ENCODE measurements around the gene ABL1.

ABL1 gene

DNA sequence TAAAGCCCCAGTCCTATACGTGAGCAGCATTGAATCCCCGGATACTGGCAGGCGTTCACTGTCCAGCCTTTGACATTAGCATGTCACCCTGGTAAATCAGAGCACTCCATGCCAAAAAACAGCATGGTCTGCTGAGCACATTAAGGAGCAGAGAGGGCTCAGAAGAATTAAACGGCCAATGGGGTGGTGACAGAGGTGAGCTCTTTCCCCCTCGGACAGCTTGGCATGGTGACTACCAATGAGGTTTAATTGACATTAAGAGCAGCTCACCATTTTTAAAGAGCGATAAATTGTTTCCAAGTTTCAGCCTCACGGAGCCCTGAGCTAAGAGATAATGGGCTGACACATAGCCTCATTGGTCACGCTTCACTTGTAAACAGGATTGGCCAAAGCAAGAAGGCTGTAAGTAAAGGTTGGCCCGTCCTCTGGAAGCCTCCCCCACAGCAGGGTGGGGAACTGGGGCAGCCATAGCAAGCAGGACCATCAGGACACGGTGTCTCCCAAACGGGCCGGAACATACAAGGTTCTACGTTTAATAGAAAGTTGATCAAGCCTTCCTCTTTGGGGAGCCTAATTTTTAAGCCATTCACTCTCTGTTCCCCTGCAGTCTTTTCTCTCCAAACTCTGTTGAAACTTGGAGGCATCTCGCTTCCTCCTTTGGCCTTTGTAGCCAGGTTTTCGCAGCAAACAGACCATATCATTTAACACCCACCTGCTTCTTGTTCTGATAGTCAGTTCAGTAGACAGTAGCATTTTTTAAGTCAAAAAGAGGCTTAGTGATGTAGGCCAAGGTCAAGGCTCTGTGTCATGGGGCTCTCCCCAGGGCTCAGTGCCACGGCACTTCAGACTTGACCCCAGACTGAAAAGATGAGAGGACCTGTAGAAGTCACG, 35.7 kb downstream of the ABL1 start:
- no peak for DNase-seq (ENCODE audit: extremely low read depth in 1 of 2, low read depth in 1 of 2)

DNA sequence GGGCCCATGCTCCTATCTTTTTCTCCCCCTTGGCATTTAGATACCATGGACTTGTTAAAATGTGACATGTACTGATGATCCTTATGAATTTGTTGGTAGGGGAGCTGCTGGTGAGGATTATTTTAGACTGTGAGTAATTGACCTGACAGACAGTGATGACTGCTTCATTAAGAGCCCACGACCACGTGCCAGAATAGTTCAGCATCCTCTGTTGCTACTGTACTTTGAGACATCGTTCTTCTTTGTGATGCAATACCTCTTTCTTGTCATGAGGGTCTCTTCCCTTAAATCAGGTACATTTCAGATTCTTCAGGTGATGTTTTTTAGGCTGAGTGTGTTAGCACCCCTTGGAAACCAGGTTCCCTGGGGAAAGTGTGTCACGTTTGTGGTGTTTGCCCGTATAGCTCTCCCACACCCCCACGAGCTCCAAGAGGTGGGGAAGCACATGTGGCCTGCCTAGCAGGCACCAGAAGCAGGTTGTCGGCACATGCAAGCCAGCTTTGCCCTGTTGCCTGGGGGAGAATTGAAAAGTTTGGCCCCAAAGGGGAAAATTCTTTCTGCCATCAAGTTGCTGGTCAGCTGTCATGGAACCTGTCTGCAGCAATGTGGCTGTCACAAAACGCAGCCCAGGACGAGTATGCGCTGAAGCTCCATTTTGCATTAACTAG, 36.5 kb downstream of the ABL1 start:
- no peak for DNase-seq (ENCODE audit: extremely low read depth in 1 of 2, low read depth in 1 of 2)

DNA sequence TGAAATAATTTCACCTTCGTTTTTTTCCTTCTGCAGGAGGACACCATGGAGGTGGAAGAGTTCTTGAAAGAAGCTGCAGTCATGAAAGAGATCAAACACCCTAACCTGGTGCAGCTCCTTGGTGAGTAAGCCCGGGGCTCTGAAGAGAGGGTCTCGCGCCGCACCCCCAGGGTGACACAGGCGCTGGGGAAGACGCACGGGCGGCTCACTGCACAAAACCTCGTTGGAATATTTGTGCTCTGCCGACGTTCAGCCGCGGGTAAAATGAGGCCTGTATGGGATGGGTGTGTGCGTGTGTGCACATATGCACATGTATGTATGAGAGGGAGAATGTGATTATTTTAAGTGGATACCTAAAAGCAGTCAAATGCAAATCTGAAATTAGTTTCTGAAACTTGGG, 37.0 kb downstream of the ABL1 start:
- no peak for DNase-seq (ENCODE audit: extremely low read depth in 1 of 2, low read depth in 1 of 2)

DNA sequence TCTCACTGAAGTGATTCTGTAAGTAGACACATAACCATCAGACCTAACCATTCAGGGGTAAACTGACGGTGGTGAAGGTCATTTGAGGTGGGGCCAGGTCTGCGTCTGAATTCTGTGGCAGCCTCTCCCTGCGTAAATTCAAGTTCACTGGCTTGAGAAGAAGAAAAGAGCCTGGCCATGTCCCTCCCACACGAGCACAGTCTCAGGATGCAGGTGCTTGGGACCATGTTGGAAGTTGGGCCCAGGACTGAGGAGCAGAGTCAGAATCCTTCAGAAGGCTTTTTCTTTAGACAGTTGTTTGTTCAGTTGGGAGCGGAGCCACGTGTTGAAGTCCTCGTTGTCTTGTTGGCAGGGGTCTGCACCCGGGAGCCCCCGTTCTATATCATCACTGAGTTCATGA, 37.5 kb downstream of the ABL1 start:
- DNase-seq (ENCODE audit: extremely low read depth in 1 of 2, low read depth in 1 of 2), result no peak

DNA sequence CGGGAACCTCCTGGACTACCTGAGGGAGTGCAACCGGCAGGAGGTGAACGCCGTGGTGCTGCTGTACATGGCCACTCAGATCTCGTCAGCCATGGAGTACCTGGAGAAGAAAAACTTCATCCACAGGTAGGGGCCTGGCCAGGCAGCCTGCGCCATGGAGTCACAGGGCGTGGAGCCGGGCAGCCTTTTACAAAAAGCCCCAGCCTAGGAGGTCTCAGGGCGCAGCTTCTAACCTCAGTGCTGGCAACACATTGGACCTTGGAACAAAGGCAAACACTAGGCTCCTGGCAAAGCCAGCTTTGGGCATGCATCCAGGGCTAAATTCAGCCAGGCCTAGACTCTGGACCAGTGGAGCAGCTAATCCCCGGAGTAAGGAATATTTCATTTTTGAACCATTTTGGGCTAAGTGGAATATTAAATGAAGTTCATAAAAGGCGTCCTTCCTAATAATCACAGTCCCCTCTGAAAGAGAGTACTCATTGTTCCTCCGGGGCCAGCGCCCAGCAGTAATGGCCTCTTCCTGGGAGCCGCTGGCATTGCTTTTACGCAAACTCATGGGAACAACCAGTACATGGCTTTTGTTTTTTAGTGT, 38.0 kb downstream of the ABL1 start:
- DNase-seq (ENCODE audit: extremely low read depth in 1 of 2, low read depth in 1 of 2), result no peak

DNA sequence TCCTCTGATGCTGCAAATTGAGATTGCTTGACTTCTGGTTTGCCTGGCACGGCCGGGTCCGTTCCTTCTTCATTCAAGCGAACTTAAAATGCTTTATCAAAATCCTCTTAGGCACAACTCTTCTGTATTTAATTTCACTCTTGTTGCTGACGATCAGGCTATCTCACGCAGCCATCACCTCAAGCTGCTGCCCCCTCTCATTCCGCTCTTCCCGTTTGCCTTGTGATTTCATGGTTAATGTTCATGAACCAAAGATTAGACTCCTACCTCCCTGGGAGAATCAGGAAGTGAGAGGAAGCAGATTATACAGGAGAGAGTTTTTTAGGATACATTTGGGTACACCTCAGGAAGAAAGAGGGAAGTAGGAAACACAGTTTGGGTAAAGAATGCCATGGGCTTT, 38.9 kb downstream of the ABL1 start:
- no peak for DNase-seq (ENCODE audit: extremely low read depth in 1 of 2, low read depth in 1 of 2)

DNA sequence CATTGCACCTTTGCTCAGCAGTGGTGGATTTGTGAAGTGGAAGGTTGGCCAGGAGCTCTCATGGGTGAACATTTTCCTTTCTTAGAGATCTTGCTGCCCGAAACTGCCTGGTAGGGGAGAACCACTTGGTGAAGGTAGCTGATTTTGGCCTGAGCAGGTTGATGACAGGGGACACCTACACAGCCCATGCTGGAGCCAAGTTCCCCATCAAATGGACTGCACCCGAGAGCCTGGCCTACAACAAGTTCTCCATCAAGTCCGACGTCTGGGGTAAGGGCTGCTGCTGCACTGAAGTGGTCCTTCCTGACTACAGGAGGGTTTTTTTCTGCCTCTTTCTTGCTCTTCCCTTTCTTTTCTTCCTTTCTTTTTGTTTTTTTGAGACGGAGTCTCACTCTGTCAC, 39.7 kb downstream of the ABL1 start:
- DNase-seq (ENCODE audit: extremely low read depth in 1 of 2, low read depth in 1 of 2), result no peak

DNA sequence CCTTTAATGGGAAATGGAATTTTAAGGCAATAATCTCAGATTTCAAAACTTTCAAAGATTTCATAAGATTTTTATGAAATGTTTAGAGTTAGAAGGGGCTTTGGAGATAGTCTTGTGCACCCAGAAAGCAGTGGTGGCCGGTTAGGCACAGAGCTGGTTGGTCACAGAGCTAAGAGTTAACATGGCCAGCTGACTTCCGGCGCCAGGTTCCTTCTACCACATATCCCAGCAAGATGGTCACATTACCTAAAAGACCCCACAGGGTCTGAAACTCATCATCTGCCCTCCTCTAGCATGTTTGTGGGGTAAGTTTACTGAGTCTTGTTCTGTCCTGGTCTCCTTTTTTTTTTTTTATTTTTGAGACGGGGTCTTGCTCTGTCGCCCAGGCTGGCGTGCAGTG, 42.2 kb downstream of the ABL1 start:
- DNase-seq (ENCODE audit: extremely low read depth in 1 of 2, low read depth in 1 of 2), result no peak

DNA sequence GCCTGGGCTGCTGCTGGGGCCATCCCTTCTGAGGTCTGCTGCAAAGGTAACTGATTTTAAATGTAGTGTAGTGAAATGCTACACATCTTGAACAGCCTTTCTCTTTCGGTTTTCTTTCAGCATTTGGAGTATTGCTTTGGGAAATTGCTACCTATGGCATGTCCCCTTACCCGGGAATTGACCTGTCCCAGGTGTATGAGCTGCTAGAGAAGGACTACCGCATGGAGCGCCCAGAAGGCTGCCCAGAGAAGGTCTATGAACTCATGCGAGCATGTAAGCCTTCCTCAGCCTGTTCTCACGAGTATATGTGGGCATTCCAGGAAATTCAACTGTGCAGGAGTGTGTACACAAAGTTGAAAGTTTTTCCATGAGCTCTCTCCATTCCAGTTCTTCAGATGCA, 43.2 kb downstream of the ABL1 start:
- no peak for DNase-seq (ENCODE audit: extremely low read depth in 1 of 2, low read depth in 1 of 2)

DNA sequence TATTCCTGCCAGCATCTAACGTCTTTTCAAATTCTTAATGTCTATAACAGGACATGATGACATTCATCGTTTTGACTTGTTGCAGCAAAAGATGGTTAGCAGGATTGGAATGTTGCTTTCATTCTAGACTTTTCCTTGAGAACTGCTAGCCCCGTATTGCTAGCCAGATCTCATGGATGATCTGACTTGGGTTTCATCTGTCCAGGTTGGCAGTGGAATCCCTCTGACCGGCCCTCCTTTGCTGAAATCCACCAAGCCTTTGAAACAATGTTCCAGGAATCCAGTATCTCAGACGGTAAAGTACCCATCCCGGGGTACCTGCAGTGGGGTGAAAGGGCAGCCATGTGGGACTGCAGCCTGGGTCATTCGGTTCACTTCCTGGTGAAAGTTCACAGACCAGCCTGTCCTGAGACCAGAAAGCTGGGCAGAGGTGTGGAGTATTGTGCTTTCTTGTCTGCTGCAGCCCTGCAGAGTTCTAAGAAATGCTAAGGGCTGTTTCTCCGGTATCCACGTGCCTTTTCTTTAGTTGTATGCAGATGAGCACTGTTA, 44.9 kb downstream of the ABL1 start:
- DNase-seq (ENCODE audit: extremely low read depth in 1 of 2, low read depth in 1 of 2), result no peak

DNA sequence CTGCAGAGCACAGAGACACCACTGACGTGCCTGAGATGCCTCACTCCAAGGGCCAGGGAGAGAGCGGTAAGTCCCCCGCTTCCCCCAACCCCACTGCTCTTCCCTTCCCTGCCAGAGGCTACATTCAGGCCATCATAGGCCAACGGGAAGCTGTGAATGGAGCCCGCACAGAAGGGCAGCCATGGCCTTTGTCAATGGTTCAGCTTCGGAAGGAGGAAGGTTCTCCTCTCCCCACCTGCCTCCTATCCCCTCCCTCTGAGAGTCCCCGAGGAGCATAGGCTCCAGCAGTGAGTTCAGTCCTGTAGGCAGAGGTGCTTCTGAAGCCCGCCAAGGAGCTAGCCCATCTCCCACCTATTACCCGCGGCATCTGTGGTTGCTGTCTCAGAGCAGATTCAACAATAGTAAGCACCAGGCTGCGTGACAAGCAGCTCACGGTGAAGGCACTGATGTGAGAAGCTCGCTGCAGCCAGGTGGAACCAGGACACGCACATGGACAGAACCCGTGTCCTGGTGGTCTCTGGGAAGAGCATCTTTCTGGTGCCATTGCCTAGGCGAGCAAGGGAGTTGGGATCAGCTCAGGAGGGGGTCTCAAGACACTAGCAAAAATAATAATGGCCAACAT, 45.7 kb downstream of the ABL1 start:
- DNase-seq (ENCODE audit: extremely low read depth in 1 of 2, low read depth in 1 of 2), result no peak

DNA sequence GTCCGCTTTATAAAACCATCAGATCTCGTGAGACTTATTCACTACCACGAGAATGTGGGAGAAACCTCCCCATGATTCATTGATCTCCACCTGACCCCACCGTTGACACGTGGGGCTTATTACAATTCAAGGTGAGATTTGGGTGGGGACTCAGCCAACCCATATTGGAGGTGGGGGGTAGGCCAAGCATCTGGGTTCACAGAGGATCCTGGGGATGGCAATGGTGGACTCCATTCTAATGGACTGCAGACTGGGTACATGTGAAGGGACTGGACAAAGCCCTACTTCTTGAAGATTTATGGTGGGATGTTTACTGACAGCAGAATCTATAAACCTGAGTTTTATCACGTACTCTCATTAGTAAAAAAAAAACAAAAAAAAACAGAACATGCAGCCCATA, 46.5 kb downstream of the ABL1 start:
- DNase-seq (ENCODE audit: extremely low read depth in 1 of 2, low read depth in 1 of 2), result no peak

DNA sequence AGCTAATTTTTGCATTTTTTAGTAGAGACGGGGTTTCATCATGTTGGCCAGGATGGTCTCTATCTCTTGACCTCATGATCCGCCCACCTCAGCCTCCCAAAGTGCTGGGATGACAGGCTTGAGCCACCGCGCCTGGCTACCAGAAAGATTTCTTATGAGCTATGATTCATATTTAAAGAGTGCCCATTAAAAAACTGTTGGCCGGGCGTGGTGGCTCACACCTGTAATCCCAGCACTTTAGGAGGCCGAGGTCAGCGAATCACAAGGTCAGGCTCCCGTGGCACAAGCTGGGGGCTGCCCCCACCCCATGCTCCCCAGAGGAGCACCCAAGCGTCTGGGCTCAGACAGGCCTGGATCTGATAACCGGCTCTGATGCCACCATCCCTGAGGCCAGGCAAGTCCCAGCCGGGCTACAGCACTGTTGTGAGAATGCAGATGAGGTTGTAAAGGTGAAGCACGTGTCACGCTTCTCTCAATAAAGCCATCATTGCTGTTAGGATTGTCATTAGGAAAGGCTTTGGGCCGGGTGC, 47.7 kb downstream of the ABL1 start:
- DNase-seq (ENCODE audit: extremely low read depth in 1 of 2, low read depth in 1 of 2), result no peak

DNA sequence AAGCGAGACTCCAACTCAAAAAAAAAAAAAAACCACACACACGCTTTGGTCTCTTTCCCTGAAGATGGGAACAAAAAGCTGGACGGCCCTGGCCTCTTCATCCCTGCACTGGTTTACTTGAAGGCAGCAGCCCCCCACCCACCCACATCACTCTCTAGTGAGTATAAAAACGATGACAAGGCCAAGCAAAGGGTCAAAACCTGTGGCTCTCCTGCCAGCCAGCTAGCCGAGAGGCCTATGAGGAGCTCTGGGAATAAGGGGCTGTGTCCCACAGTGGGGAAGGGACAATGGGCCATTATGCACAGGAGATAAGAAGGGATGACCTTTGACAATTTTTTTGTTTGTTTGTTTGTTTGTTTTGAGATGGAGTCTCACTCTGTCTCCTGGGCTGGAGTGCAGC, 48.4 kb downstream of the ABL1 start:
- DNase-seq (ENCODE audit: extremely low read depth in 1 of 2, low read depth in 1 of 2), result no peak

DNA sequence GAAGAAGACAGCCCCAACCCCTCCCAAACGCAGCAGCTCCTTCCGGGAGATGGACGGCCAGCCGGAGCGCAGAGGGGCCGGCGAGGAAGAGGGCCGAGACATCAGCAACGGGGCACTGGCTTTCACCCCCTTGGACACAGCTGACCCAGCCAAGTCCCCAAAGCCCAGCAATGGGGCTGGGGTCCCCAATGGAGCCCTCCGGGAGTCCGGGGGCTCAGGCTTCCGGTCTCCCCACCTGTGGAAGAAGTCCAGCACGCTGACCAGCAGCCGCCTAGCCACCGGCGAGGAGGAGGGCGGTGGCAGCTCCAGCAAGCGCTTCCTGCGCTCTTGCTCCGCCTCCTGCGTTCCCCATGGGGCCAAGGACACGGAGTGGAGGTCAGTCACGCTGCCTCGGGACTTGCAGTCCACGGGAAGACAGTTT, 49.1 kb downstream of the ABL1 start:
- no peak for DNase-seq (ENCODE audit: extremely low read depth in 1 of 2, low read depth in 1 of 2)

DNA sequence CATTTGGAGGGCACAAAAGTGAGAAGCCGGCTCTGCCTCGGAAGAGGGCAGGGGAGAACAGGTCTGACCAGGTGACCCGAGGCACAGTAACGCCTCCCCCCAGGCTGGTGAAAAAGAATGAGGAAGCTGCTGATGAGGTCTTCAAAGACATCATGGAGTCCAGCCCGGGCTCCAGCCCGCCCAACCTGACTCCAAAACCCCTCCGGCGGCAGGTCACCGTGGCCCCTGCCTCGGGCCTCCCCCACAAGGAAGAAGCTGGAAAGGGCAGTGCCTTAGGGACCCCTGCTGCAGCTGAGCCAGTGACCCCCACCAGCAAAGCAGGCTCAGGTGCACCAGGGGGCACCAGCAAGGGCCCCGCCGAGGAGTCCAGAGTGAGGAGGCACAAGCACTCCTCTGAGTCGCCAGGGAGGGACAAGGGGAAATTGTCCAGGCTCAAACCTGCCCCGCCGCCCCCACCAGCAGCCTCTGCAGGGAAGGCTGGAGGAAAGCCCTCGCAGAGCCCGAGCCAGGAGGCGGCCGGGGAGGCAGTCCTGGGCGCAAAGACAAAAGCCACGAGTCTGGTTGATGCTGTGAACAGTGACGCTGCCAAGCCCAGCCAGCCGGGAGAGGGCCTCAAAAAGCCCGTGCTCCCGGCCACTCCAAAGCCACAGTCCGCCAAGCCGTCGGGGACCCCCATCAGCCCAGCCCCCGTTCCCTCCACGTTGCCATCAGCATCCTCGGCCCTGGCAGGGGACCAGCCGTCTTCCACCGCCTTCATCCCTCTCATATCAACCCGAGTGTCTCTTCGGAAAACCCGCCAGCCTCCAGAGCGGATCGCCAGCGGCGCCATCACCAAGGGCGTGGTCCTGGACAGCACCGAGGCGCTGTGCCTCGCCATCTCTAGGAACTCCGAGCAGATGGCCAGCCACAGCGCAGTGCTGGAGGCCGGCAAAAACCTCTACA, 49.8 kb downstream of the ABL1 start:
- DNase-seq (ENCODE audit: extremely low read depth in 1 of 2, low read depth in 1 of 2), result no peak

DNA sequence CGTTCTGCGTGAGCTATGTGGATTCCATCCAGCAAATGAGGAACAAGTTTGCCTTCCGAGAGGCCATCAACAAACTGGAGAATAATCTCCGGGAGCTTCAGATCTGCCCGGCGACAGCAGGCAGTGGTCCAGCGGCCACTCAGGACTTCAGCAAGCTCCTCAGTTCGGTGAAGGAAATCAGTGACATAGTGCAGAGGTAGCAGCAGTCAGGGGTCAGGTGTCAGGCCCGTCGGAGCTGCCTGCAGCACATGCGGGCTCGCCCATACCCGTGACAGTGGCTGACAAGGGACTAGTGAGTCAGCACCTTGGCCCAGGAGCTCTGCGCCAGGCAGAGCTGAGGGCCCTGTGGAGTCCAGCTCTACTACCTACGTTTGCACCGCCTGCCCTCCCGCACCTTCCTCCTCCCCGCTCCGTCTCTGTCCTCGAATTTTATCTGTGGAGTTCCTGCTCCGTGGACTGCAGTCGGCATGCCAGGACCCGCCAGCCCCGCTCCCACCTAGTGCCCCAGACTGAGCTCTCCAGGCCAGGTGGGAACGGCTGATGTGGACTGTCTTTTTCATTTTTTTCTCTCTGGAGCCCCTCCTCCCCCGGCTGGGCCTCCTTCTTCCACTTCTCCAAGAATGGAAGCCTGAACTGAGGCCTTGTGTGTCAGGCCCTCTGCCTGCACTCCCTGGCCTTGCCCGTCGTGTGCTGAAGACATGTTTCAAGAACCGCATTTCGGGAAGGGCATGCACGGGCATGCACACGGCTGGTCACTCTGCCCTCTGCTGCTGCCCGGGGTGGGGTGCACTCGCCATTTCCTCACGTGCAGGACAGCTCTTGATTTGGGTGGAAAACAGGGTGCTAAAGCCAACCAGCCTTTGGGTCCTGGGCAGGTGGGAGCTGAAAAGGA, 50.7 kb downstream of the ABL1 start:
- no peak for DNase-seq (ENCODE audit: extremely low read depth in 1 of 2, low read depth in 1 of 2)

DNA sequence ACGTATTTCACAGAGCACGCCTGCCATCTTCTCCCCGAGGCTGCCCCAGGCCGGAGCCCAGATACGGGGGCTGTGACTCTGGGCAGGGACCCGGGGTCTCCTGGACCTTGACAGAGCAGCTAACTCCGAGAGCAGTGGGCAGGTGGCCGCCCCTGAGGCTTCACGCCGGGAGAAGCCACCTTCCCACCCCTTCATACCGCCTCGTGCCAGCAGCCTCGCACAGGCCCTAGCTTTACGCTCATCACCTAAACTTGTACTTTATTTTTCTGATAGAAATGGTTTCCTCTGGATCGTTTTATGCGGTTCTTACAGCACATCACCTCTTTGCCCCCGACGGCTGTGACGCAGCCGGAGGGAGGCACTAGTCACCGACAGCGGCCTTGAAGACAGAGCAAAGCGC, 51.9 kb downstream of the ABL1 start:
- DNase-seq (ENCODE audit: extremely low read depth in 1 of 2, low read depth in 1 of 2), result no peak

Data from activated CD8-positive, alpha-beta memory T cell treated with anti-CD3 and anti-CD28 coated beads for 1 hour (primary cell).